GM12892 (cell line): ENCODE data around the gene TMPRSS5.
"Not testable (repeated sequence)": the region's sequence is repeated elsewhere in the genome, so short reads cannot be mapped to it uniquely, and the experiment has no call there.

ENCODE experiments used
- POLR2A ChIP-seq: IDR thresholded peaks from 2 replicates; pipeline ENCODE4 v1.6.1; 2011; ENCODE audit warnings: low read depth, low read length, control low read depth
- TAF1 ChIP-seq: IDR thresholded peaks from 2 replicates; pipeline ENCODE4 v1.6.1; 2011; ENCODE audit warnings: low read depth, mild to moderate bottlenecking, control low read depth, low read length, borderline replicate concordance

DNA sequence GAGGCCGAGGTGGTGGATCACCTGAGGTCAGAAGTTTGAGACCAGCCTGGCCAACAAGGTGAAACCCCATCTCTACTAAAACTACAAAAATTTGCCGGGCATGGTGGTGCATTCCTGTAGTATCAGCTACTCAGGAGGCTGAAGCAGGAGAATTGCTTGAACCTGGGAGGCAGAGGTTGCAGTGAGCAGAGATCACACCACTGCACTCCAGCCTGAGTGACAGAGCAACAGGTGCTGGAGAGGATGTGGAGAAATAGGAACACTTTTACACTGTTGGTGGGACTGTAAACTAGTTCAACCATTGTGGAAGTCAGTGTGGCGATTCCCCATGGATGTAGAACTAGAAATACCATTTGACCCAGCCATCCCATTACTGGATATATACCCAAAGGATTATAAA lies 34.2 kb downstream of the TMPRSS5 start:
- TF ChIP-seq POLR2A, TAF1: not testable (repeated sequence)
